Calu3 (cell line): ENCODE measurements around the gene DPF3. TPM values are rescaled to one million over a fixed set of nuclear protein-coding genes. Genes with fewer than 3 reads are reported as not detected.

ENCODE experiments used
- BruUV-seq: library from RNA; stranded (reverse); fragments of 400-500 nt; replicated peaks from 2 replicates; lab custom pipeline; 2021; lab: Mats Ljungman, UMichigan
- CTCF ChIA-PET: fragments of 300-600 bp; sonication (Branson Sonifier 250); formaldehyde crosslinking; loops from one replicate; lab custom pipeline; 2022; ENCODE audit warnings: antibody characterized with exemption; lab: Charles Lee
- DNase-seq: peaks from one replicate; pipeline ENCODE4 v3.0.0; 2022
- H3K27ac Mint-ChIP-seq: one replicate; pipeline ENCODE4 v1.8.0; 2022; ENCODE audit warnings: mixed read lengths; ENCODE audit not compliant: unreplicated experiment
- H3K27me3 Mint-ChIP-seq: one replicate; pipeline ENCODE4 v1.8.0; 2022; ENCODE audit warnings: mixed read lengths; ENCODE audit not compliant: unreplicated experiment
- H3K36me3 Mint-ChIP-seq: one replicate; pipeline ENCODE4 v1.8.0; 2022; ENCODE audit warnings: mild to moderate bottlenecking, moderate library complexity, mixed read lengths; ENCODE audit not compliant: insufficient read depth, unreplicated experiment
- H3K4me1 Mint-ChIP-seq: one replicate; pipeline ENCODE4 v1.8.0; 2022; ENCODE audit warnings: mild to moderate bottlenecking, low read depth, mixed read lengths; ENCODE audit not compliant: unreplicated experiment
- H3K4me3 Mint-ChIP-seq: one replicate; pipeline ENCODE4 v1.8.0; 2022; ENCODE audit warnings: mild to moderate bottlenecking, low read depth, moderate library complexity, mixed read lengths; ENCODE audit not compliant: unreplicated experiment
- H3K9me3 Mint-ChIP-seq: one replicate; pipeline ENCODE4 v1.8.0; 2022; ENCODE audit warnings: low read depth, mixed read lengths; ENCODE audit not compliant: unreplicated experiment
- CTCF ChIP-seq: fragments of 200-600 bp; IDR thresholded peaks from one replicate; pipeline ENCODE4 v1.8.0; 2022; ENCODE audit warnings: antibody characterized with exemption; ENCODE audit not compliant: unreplicated experiment
- intact Hi-C: fragments of 100-400 bp; cut with micrococcal nuclease; formaldehyde crosslinking; loops from one replicate; pipeline ENCODE4 v1.10.0; 2022; ENCODE audit not compliant: unreplicated experiment
- total RNA-seq: library from RNA; stranded (reverse); gene quantifications from 2 replicates; pipeline ENCODE4 v1.2.3, GENCODE V29; 2022

DPF3 gene
- total RNA-seq, 1 experiment from 2014 or later: 9.6 TPM

- intact Hi-C loops: no loop called here
- H3K4me3 Mint-ChIP-seq: no peak overlapping the region
- DNase-seq: no peak
- CTCF ChIA-PET: interaction anchor here (0.5 to 0.6 kb wide), 2 partner anchors 40 to 244 kb away, joined by 4 to 5 read pairs; no protein-coding TSS in a partner anchor
- no peak for TF ChIP-seq CTCF
- H3K4me1 Mint-ChIP-seq: no peaks in the 10 kb centered on the region
- peaks cover 48% of the 10 kb centered on the region for H3K27me3 Mint-ChIP-seq
- no peak overlapping the region for H3K27ac Mint-ChIP-seq
- H3K36me3 Mint-ChIP-seq: peaks cover 13% of the 10 kb centered on the region
- no peaks in the 10 kb centered on the region for H3K9me3 Mint-ChIP-seq
- BruUV-seq: no TSS peak
Observed at GRCh38 chr14:72888636-72889201, 5.2 kb downstream of the DPF3 start.

DNA sequence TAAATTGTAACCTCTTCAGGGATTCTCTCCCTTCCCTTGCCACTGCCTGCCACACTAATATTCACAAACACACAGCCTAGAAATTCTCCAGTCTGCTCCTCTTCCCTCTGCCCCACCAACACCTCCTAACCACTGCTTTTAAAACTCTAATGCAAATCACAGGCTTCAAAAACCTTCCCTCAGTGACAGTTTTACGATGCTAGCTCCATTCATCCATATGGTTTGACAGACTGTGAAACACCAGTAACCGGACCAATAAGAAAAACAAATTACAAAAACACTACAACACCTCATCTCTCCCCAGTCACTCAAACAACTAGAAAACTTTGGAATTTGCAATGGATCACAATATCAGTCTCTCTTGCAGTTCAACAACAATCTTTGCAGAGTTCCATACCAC lies 5.7 kb downstream of the DPF3 start:
- no peak for DNase-seq
- Mint-ChIP-seq H3K27me3 (peaks cover 48% of the 10 kb centered on the region), H3K4me3 (no peak overlapping the region), H3K27ac (no peak overlapping the region), H3K4me1 (no peaks in the 10 kb centered on the region), H3K9me3 (no peaks in the 10 kb centered on the region), H3K36me3 (peaks cover 9% of the 10 kb centered on the region)
- intact Hi-C loops: no loop called here
- no peak for TF ChIP-seq CTCF
- BruUV-seq: no TSS peak
- CTCF ChIA-PET: interaction anchor here (0.5 to 0.6 kb wide), 2 partner anchors 41 to 243 kb away, joined by 4 to 5 read pairs; no protein-coding TSS in a partner anchor

GRCh38 chr14:72887514-72887913 lies 6.4 kb downstream of the DPF3 start:
- no peak for TF ChIP-seq CTCF
- BruUV-seq: no TSS peak
- no peaks in the 10 kb centered on the region for H3K4me1 Mint-ChIP-seq
- no peaks in the 10 kb centered on the region for H3K9me3 Mint-ChIP-seq
- intact Hi-C loops: no loop called here
- H3K36me3 Mint-ChIP-seq: peaks cover 2% of the 10 kb centered on the region
- H3K27ac Mint-ChIP-seq: no peak overlapping the region
- H3K27me3 Mint-ChIP-seq: peaks cover 48% of the 10 kb centered on the region
- no peak overlapping the region for H3K4me3 Mint-ChIP-seq
- CTCF ChIA-PET: interaction anchor here (1.1 kb wide), 1 partner anchor 106 kb away, joined by 3 read pairs; no protein-coding TSS in a partner anchor
- no peak for DNase-seq

- CTCF ChIA-PET: no interaction called here
- no peak for DNase-seq
- Mint-ChIP-seq H3K27me3 (peaks cover 51% of the 10 kb centered on the region), H3K9me3 (no peaks in the 10 kb centered on the region), H3K27ac (no peak overlapping the region), H3K36me3 (no peaks in the 10 kb centered on the region), H3K4me1 (no peaks in the 10 kb centered on the region), H3K4me3 (no peak overlapping the region)
- intact Hi-C loops: no loop called here
- TF ChIP-seq CTCF: no peak
- BruUV-seq: no TSS peak
Observed at GRCh38 chr14:72884386-72884785, 9.5 kb downstream of the DPF3 start.
